Left renal pelvis (tissue), 4 donors: ENCODE results near the gene FCAMR. TPM values are rescaled to one million over a fixed set of nuclear protein-coding genes. Genes with fewer than 3 reads are reported as not detected.

Source experiments
- DNase-seq, 4 donors: peaks; one replicate each; pipeline ENCODE4 v3.0.0-alpha.2; 2013; ENCODE audit warnings: low read depth in 4 of 4, low spot score in 3 of 4
- polyA plus RNA-seq, 4 donors: library from polyadenylated mRNA; unstranded; fragments of 120-200 nt; gene quantifications; one replicate each; pipeline ENCODE4 v1.2.1, GENCODE V29; 2013; ENCODE audit not compliant: insufficient read length in 4 of 4

Gene FCAMR, protein sequence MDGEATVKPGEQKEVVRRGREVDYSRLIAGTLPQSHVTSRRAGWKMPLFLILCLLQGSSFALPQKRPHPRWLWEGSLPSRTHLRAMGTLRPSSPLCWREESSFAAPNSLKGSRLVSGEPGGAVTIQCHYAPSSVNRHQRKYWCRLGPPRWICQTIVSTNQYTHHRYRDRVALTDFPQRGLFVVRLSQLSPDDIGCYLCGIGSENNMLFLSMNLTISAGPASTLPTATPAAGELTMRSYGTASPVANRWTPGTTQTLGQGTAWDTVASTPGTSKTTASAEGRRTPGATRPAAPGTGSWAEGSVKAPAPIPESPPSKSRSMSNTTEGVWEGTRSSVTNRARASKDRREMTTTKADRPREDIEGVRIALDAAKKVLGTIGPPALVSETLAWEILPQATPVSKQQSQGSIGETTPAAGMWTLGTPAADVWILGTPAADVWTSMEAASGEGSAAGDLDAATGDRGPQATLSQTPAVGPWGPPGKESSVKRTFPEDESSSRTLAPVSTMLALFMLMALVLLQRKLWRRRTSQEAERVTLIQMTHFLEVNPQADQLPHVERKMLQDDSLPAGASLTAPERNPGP
- 10 to 100 TPM in 1 of 4 donors, 1 to 10 TPM in 2, under 1 TPM in 1; 0.15 to 14.9 (median 7.8) TPM for polyA plus RNA-seq

DNA sequence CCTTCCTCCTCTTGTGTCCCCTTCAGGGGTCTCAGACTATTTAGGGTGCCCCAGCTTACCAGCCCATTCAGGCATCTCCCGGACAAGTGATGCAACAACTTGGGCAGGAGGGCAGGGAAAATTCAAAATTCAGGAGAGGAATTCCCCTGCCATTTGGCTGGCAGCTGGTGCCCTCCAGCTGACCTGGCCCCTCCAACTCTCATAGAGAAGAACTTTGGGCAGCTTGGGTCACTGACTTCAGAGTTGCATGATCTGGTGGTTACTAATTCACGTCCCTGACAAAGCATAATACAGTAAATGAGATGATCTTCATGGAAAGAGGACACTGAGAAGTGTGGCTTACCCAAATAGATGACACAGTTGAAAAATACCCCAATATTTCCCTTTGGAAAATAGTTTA, at the start of gene FCAMR:
FCAMR (minus strand) TSS at position 15 of the 400 bp plus-strand sequence. CDS start 335 bp downstream, outside the sequence.
- DNase-seq = no peak

DNA sequence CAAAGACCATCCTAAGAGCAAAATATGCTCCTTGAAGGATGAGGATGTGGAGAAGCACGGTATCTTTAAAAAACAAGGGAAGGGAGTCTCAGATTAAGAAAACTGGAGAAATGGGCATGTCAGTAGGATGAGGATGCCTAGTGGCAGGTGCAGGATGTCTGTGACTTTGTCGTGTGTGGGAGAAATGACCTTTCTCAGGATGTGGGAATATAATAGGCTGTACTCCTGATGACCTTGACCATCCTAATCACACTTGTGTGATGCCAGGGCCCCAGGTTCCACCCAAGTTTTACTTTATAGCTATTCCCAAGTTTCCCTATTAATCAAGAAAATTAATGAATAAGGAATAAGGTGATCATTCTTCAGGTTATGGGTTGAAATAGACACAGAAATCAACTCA, 49.4 kb upstream of the FCAMR start:
- no peak for DNase-seq

DNA sequence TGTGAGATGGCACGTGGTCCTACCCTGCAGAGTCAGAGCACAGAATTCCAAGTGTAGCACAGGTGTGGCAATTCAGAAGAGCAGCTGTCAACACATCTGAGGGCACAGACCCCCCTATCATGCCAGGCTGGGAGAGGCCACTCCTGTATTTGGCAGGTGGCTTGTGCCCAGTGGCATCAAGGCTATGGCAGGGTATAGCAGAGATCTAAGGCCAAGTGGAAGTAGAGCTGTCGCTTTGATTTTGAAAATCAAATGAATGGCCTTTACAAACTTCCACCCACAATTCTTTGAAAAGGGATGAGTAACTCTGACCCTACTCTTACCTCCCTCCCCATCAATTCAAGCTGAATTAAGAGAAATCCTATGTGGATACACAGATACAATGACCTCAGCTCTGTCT, 48.9 kb upstream of the FCAMR start:
- no peak for DNase-seq

DNA sequence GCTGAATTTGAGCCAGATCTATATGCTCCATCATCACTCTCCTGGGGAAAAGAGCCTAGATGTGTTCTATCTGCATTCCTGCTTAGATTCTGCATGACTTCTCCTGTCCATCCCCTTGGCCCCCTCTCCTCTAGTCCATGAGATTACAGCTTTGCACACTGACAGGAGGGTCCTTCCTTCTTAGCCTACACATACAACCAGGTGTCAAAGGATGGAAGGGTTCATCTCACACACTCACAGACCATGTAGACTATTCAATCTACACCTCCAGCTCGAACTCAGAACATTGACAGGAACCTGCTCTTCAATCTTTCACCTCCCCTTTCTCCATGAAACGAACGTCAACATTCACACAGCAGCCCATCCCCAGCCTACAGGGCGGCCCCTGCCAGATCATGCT, 48.4 kb upstream of the FCAMR start:
- DNase-seq = no peak

DNA sequence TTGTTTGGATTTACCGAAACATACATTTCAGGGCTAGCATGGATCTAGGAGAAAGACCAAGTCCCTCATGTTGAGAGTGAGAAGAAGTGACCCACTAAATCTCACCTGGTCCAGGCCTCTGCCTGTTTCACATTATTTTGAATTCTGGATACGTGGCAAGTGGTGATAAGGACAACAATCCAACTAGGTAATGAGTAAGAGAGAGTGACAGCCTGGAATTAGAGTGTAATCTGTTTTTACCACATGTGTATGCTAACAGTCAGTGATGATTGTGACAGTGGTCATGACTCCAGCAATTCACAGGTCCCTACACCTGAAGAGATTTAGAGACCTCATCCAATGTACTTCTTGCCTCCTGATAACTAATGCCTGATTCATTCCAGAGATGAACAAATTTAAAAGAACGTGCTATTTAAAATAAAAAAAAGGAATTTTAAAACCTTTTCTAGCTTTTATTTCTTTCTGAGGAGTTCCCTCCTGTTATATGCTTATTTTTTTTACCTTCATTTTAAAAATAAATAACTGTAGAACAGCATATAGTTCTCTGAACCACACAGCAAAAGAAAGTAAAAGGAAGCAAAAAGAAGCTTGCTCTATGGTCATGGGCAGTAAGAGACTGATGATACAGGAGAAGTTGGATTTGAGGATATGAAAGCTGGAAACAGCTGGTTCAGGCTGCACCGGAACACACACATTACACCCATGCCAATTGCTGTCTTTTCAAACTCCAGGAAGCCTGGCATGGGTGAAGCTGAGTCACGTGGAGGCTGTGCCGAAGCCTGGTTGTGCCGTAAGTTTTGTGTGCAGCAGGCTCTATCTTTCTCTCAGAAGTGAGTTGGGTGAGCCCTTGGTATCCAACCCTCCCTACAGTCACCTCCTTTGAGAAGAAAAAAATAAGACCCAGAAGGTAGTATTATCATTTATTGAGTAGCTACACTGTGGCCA, 47.6 kb upstream of the FCAMR start:
- DNase-seq = no peak

DNA sequence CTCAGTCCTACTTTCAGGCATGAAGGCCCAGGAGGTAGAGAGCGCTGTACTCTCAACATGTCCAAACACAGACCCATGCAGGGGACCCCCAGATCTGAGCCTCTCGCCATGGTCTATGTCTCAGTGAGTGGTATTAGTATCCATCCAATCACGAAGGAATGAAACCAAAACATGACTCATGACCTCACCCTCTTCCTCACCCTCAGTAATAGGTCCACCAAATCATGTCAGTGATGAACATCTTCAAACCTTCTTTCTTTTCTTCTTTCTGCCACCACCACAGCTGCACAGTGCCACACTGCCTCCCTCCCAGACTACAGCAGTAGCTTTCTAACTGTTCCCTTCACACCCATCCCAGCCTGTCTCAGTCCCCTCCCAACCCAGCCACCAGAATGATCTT, 45.5 kb upstream of the FCAMR start:
- DNase-seq = no peak

DNA sequence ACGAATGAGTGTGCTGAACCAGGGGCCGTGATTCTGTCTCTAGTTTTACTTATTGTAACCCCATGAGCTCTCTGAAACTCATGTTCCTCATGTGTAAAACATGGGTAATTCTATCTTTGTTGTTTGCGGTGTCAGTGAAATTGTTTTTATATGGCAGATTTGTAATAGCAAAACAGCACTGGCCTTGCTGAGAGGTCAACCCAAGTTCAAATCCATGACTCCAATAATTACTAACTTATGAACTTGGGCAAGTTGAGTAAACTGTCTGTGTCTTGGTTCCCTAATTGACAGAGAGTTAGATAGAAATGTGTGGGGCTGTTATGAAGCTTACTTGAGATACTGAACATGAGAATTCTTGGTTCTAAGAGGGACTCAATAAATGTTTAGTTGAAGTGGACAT, 44.5 kb upstream of the FCAMR start:
- DNase-seq = no peak

DNA sequence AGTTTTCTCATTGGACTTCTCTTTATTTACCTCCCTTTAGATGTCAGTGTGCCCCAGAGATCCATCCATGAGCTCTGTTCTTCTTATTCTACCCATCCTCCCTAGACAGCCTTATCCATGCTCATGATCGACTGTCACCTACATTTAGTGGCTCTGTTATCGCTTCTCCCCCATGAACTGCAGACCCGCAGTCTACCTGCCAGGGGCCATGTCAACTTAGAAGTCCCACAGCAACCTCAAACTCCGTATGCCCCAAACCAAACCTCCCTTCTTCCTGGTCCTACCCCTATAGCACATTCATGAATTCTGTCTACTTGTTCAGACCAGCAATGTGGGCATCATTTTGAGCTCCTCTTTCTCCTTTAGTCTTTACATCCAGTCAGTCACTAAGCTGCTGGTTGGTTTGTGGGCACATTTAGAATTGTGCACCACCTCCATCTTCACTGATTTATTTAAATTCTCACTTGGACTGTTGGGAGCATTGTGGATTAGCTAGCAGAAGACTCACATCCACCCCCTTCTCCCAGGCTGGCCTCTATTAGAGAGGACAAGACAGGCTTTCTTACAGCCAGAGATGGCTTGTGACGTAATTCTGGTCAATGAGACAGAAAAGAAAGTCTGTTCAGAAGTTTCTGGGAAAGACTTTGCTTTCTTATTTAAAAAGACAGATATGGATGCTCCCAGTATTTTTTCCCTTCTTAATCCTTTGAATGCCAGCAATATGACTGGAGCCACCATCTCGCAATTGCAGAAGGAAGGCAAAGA, 43.2 kb upstream of the FCAMR start:
- no peak for DNase-seq

DNA sequence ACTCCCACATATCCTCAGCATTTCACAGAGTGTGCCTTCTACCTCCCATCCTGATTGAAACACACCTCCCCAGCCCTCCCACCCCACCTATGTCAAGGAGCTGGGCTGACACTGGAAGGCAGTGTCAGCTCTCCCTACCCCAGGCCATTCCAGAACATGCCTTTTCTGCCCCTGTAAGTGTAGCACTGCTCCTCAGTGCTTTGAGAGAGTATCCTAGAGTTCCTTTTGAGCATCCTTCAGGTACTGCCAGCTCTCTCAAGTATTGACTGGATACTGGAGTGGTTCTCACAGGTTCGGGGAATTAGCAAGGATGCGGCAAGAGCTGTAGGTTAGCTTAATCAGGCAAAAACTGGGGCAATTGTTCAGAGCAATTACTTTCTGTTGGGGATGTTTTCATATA, 40.5 kb upstream of the FCAMR start:
- no peak for DNase-seq

DNA sequence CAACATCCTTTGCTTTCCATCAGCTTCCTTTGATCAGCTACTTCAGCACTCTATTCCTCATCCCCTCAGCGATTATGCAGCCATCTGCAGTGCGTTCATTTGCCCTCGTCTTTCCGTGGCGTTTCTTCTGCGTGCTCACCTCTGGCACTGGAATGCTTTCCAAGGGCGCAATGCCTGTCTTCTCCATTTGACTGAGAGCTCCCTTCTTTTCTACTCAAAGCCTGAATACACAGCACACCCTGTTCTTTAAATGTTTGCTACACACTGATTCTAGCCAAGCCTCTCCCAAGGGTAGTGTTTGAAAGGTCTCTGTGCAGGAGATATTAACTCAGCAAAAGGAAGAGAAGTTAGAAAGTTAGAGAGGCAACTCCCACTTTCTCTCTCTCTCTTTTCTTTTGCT, 39.7 kb upstream of the FCAMR start:
- no peak for DNase-seq

DNA sequence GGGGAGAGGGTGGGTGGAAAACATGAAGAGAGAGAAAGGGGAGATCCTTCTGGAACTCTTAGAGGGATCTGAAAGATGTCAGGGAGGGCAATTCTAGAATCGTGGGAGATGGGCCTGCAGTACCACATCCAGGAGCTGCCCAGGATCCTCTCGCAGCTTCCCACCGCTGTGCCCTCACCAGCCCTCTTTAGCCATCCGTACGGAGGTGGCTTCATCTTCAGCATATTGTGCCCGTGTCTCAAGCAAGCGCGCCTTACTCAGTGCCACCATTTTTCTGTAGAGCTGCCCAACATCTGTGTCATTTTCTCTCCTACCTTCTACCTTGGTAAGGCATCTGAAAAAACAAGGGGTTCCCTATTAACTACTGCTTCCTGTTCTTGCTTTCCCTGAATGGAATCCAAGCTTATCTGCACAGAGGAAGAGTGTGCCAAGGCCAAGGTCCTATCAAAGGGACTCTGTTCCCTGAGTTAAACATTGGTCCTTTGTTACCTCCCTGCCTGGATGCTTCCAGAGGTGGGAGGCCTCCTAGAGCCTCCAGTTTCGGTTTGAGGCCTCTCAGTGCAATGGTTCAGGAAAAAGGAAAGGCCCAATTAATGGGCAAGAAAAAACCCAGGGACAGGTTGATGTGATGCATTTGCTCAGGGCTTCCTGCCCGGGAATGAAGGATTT, 39.1 kb upstream of the FCAMR start:
- no peak for DNase-seq

DNA sequence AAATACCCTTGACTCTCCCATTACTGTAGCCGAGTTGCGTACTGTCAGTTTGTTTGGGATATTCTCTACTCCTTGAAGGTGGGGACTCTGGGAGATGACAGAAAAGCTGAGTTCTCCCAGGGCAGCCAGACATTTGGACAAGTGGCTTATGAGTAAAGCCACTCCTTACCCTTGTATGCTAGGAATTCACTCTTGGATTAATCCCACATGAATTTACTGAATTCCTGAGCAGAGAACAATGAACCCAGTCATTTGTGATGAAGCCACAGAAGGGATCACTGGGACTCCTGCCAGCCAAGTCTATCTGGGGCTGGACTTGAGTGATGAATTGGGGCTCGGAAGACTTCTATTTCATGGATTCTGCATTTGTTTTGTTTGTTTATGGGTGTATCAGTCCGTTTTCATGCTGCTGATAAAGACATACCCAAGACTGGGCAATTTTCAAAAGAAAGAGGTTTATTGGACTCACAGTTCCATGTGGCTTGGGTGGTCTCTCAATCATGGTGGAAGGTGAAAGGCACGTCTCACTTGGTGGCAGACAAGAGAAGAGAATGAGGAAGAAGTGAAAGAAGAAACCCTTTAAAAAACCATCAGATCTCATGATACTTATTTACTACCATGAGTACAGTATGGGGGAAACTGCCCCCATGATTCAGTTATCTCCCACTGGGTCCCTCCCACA, 37.2 kb upstream of the FCAMR start:
- no peak for DNase-seq

DNA sequence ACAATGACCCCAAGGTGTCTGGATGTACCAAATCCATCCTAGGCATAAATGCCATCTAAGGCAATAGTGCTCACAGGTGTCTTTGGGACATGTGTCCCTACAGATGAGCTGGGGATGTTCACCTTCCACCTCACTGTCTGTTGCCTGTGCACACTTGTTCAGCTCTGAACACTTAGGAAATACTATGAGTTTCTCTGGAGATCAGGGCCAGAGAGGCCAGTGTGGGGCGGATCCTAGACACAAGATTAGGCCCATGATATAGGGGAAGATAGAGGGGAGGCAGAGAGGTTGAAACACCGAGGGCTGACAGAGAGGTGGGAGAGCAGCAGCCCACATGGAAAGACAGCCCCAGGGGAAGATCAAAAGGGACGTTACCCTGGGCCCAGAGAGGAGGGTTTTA, 36.7 kb upstream of the FCAMR start:
- no peak for DNase-seq

DNA sequence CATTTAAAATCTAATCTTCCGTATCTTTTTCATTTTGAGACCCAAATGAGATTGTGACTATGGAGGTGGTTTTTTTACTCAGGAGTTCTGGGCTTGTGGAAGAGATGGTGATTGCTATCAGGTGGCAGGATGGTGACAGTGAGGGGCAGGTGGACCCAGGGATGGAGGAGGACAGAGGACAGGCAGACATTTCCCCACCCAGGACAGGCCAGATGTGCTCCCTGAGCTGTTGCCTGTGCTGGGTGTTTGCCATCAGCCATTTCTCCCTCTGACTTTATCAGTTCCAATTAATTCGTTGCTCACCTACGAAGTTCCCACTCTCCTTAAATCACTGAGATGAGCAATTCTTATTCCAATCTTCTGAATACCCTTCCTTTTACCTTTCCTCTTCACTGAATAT, 35.8 kb upstream of the FCAMR start:
- no peak for DNase-seq

DNA sequence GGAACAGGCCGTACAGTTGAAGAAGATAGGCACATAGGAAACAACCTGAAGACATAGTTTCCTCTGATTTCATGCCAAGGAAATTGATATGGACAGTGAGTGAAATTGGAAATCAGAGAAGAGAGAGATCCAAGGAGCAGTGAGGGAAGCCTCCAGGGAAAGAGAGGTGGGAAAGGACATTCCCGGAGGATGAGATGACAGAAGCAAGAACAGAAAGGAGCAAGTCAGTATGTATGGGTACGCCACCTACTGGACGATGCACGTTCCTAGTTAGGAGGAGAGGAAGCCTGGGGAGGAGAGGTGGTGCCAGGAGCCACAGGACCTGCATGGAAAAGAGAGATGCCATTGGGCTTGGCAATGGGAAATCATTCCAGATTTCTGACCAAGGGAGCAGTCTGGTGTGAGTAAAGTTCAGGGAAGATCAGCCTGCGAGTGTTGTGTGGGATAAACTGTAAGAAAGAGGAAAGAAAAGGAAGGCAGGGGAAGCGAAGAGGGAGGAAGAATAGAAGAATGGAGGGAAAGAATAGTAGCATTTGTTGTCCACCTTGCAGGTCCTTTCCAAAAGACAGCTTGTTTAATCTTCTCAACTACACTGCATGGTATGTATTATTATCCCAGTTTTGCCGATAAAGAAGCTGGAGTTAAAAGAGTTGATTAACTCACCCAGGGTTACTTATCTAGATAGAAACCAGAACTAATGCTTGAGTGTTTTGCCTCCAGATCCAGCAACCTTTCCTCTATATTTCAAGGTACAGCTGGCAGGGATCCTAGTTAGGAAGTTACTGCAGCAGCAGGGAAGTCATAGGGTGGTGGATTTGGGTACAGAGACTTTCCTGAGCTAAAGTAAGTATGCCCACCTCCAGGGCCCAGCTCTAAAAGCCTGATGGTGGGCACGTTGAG, 34.9 kb upstream of the FCAMR start:
- no peak for DNase-seq

DNA sequence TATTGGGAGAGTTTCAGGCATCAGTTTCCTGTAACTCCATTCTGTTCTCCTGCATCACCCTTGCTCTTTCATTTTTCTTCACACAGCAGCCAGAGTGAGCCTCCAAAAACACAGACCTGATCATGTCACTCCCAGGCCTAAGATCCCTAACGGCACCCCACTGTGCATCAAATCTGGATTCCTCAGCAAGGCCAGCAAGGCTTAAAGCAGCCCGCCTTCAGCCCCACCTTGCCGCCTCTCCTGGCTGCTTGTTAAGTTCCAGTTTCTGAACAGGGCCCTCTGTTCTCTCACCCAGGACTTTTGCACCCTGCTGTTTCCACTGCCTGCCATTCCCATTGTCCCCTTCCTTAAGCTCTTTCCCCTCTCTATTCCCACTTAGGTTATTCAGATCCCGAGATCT, 33.0 kb upstream of the FCAMR start:
- no peak for DNase-seq

DNA sequence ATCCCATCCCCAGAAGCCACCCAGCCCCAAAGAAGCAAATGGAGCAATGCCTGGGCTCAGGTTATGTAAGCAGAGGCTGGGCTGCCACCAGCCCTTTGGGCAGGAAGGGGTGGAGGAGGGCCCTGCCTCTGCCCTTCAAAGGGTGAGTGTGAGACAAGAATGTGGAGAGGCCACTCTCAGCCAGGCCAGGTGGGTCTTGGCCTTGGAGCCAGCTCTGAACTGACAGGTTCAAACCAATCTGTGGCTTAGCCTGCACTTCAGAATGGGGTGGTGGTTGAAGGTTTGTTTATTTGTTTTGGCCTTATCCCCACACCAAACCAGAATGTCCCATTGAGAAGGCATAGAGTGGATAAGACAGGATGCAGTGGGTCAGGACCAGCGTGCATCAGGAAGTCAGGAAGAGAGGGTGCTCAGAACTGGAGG, 32.5 kb upstream of the FCAMR start:
- DNase-seq = no peak

DNA sequence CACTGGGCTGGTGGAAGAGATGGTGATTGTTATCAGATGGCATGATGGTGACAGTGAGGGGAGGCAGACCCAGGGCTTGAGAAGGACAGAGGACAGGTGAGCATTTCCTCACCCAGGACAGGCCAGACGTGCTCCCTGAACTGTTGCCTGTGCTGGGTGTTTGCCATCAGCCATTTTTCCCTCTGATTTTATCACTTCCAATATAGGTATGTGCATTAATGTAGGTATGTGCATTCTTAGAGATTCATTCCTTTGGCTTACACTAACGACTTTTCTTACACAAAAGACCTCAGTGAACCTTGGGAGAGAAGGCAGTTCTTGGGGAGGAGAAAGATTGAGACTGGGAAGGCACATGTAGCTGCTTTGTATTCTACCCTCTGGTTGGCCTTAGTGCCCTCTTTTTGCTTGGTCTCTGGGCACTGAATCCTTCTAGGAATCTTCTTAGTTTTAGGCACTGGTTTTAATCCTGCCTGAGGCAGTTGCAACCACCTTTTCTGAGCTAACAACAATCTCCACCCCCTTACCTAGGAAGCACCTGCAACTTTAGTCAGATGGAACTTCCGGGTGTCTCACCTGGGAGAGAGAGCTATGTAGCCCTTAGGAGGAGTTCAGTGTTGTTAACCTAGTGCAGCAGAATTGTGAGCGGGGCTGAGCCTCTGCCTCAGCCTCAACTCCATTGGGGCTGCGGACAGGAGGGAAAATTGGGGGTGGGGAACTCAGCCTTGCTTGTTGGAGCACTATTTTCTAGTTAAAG, 31.4 kb upstream of the FCAMR start:
- no peak for DNase-seq
